Heart left ventricle (tissue), 16 donors: ENCODE measurements around the gene WNT6. TPM values are rescaled to one million over a fixed set of nuclear protein-coding genes. Genes with fewer than 3 reads are reported as not detected.

ENCODE experiments used
- ATAC-seq, 4 donors: fragments of 200-7000 bp; cut with Tn5 transposase; one replicate each; pipeline ENCODE4 v1.9.1; 2020 to 2022; ENCODE audit warnings: moderate library complexity in 4 of 4, mild to moderate bottlenecking in 3 of 4, moderate number of reproducible peaks in 1 of 4
- DNase-seq, 5 donors: peaks; one replicate each; pipeline ENCODE4 v3.0.0-alpha.2; 2020
- H3K27ac ChIP-seq, 12 donors: fragments of 200-600 bp; sonication (generic) in 4 of 12; one replicate each; pipeline versions ENCODE4 v1.5.0 to v1.8.0; 2016 to 2022; ENCODE audit warnings: mild to moderate bottlenecking in 2 of 12
- H3K27me3 ChIP-seq, 9 donors: fragments of 200-600 bp; sonication (generic) in 2 of 9; one replicate each; pipeline versions ENCODE4 v1.5.1 to v1.8.0; 2016 to 2022; ENCODE audit warnings: mild to moderate bottlenecking in 3 of 9
- H3K36me3 ChIP-seq, 9 donors: fragments of 200-600 bp; sonication (generic) in 2 of 9; one replicate each; pipeline versions ENCODE4 v1.5.0 to v1.8.0; 2018 to 2022; ENCODE audit warnings: mild to moderate bottlenecking in 2 of 9
- H3K4me1 ChIP-seq, 12 donors: fragments of 200-600 bp; sonication (generic) in 4 of 12; one replicate each; pipeline versions ENCODE4 v1.5.0 to v1.8.0; 2016 to 2022; ENCODE audit warnings: mild to moderate bottlenecking in 3 of 12
- H3K4me3 ChIP-seq, 12 donors: fragments of 200-600 bp; sonication (generic) in 4 of 12; one replicate each; pipeline versions ENCODE4 v1.5.0 to v1.8.0; 2017 to 2022; ENCODE audit warnings: mild to moderate bottlenecking in 9 of 12, moderate library complexity in 4 of 12
- H3K9me3 ChIP-seq, 12 donors: fragments of 200-600 bp; sonication (generic) in 4 of 12; one replicate each; pipeline versions ENCODE4 v1.5.0 to v1.8.0; 2016 to 2022; ENCODE audit warnings: mild to moderate bottlenecking in 1 of 12
- CTCF ChIP-seq, 12 donors: fragments of 200-600 bp; sonication (generic) in 4 of 12; IDR thresholded peaks; one replicate each; pipeline versions ENCODE4 v1.5.0 to v1.8.0; 2018 to 2022; ENCODE audit warnings: antibody characterized with exemption in 12 of 12, mild to moderate bottlenecking in 5 of 12
- POLR2A ChIP-seq, 2 donors: fragments of 450-650 bp; IDR thresholded peaks; one replicate each; pipeline ENCODE4 v1.6.1; 2017; ENCODE audit warnings: antibody characterized with exemption in 2 of 2, mild to moderate bottlenecking in 2 of 2, moderate library complexity in 2 of 2
- WGBS, 4 donors: extraction: QIAGEN DNeasy Blood & Tissue Kit in 2 of 4; methylation state at CpG; one replicate each; pipeline versions ENCODE4 v1.1.5 to v1.1.7; 2013 to 2018; 5-methylcytosine and 5-hydroxymethylcytosine counted together
- intact Hi-C, 10 donors: fragments of 100-400 bp; cut with DNase I; formaldehyde crosslinking; loops; one replicate each; pipeline versions ENCODE4 v1.11.1 to v1.14.2; 2022
- polyA plus RNA-seq, 2 donors: library from polyadenylated mRNA; stranded (reverse); fragments of 200-250 nt; gene quantifications; one replicate each; pipeline ENCODE4 v1.2.3, GENCODE V29; 2013
- total RNA-seq, 9 donors: library from RNA; depleted of rRNA in 2 of 9; stranded (reverse); fragments of >200 nt in 2 of 9; fragmentation: NEBNext Ultra II Directional in 3 of 9; extraction: Animal tissue kit (Norgen Biotek cat#: 25700) in 3 of 9; gene quantifications; one replicate each; pipeline versions ENCODE4 v1.1.0 to v1.2.4, GENCODE V29; 2016 to 2023
- donor health status: ischemic (EF 13 %, LVEDD 7.1; RV severe dilation, severe dysfunction).
- donor health status: healthy with polysubstance abuse.
- donor health status: DM: no; HTN: yes; CAD: no.
- donor health status: DM: no; HTN: no; CAD: no.
- donor health status: ischemic (EF 25% LVEDD 6.9; RV normal size, moderate dysfunction).
- donor health status: ischemic (EF 25% LVEDD 5.7; RV mildly dilated, moderate dysfunction).
- donor health status: healthy.
- donor health status: DM: yes; HTN: yes; CAD: no.
- donor health status: ischemic (EF 35%, LVEDD 5.7; RV mildly dilated, moderate dysfunction).
- donor health status: nonischemic (EF 11% LVEDD 7.7; RV severe dilation, severe dysfunction).
- donor health status: DM: yes; HTN: yes; CAD: no.
- donor health status: PGD.
- donor health status: ischemic (EF 29% LVEDD 5.4; RV normal size, mild dysfunction).
- donor health status: nonischemic (EF 23%, LVEDD 6.1; RV moderate dilation, normal function).

Gene WNT6
- total and polyA plus RNA-seq, 11 donors: 0.34 to 13.1 (median 1.00) TPM

- Histone ChIP-seq H3K27me3 (peaks cover 0 to 40% (median 0%) of the 10 kb centered on the region in 9 donors), H3K4me3 (no peak overlapping the region), H3K27ac (peak overlapping the region; percentile 17 to 90 (median 68)), H3K36me3 (no peaks in the 10 kb centered on the region), H3K9me3 (peaks cover 0 to 8% (median 3%) of the 10 kb centered on the region in 12 donors), H3K4me1 (peaks cover 0 to 32% (median 6%) of the 10 kb centered on the region in 12 donors)
- DNase-seq: peak in 3 of 5 donors; percentile 26 to 76 (median 62)
- WGBS, 4 donors: 42 to 66% (median 53%) methylated on average over 3 of the region's 3 CpGs
- TF ChIP-seq POLR2A (IDR thresholded peaks at IDR 0.05) (no peak), CTCF (IDR thresholded peaks at IDR 0.05) (no peak)
- ATAC-seq: peak; percentile 80 to 81 (median 80)
- intact Hi-C loops: loop anchor here in 1 of 10 donors (5.0 kb wide), 1 partner anchor 85 kb away; no protein-coding TSS in a partner anchor
Observed at GRCh38 chr2:218832520-218832919, 27.1 kb upstream of the WNT6 start.

GRCh38 chr2:218833023-218833609, 26.5 kb upstream of the WNT6 start:
- TF ChIP-seq POLR2A (IDR thresholded peaks at IDR 0.05) (no peak), CTCF (IDR thresholded peaks at IDR 0.05) (no peak)
- intact Hi-C loops: loop anchor here in 1 of 10 donors (5.0 kb wide), 1 partner anchor 86 kb away; no protein-coding TSS in a partner anchor
- ATAC-seq: no peak

GRCh38 chr2:218834685-218835084, 24.9 kb upstream of the WNT6 start:
- H3K36me3 ChIP-seq: no peaks in the 10 kb centered on the region
- H3K27ac ChIP-seq: no peak overlapping the region
- peaks cover 0 to 30% (median 6%) of the 10 kb centered on the region in 12 donors for H3K4me1 ChIP-seq
- ATAC-seq: no peak
- H3K27me3 ChIP-seq: peaks cover 0 to 44% (median 0%) of the 10 kb centered on the region in 9 donors
- H3K9me3 ChIP-seq: peaks cover 0 to 15% (median 6%) of the 10 kb centered on the region in 12 donors
- TF ChIP-seq POLR2A (IDR thresholded peaks at IDR 0.05): no peak
- TF ChIP-seq CTCF (IDR thresholded peaks at IDR 0.05): no peak
- 65 to 79% (median 72%) methylated on average over 4 of the region's 4 CpGs for WGBS, 4 donors
- DNase-seq: no peak
- intact Hi-C loops: loop anchor here in 1 of 10 donors (5.0 kb wide), 1 partner anchor 87 kb away; no protein-coding TSS in a partner anchor
- H3K4me3 ChIP-seq: no peak overlapping the region

More at GRCh38 chr2:218833023-218833609, 26.5 kb upstream of the WNT6 start:
- H3K27me3 ChIP-seq: peaks cover 0 to 37% (median 0%) of the 10 kb centered on the region in 9 donors
- H3K4me1 ChIP-seq: peaks cover 0 to 32% (median 6%) of the 10 kb centered on the region in 12 donors
- H3K27ac ChIP-seq: peak overlapping the region; percentile 7 to 90 (median 66)
- H3K9me3 ChIP-seq: peaks cover 0 to 12% (median 5%) of the 10 kb centered on the region in 12 donors
- 66 to 83% (median 68%) methylated on average over 4 of the region's 4 CpGs for WGBS, 4 donors
- no peak for DNase-seq
- no peak overlapping the region for H3K4me3 ChIP-seq
- no peaks in the 10 kb centered on the region for H3K36me3 ChIP-seq

GRCh38 chr2:218837495-218837894, 22.1 kb upstream of the WNT6 start:
- TF ChIP-seq POLR2A (IDR thresholded peaks at IDR 0.05) (no peak), CTCF (IDR thresholded peaks at IDR 0.05) (no peak)
- intact Hi-C loops: no loop called here
- H3K4me3 ChIP-seq: no peak overlapping the region
- H3K27ac ChIP-seq: no peak overlapping the region
- ATAC-seq (no peak), DNase-seq (no peak)
- 88 to 90% (median 90%) methylated on average over 2 of the region's 2 CpGs for WGBS, 4 donors
- peaks cover 0 to 17% (median 6%) of the 10 kb centered on the region in 12 donors for H3K9me3 ChIP-seq
- H3K4me1 ChIP-seq: peaks cover 0 to 16% (median 0%) of the 10 kb centered on the region in 12 donors
- H3K36me3 ChIP-seq: no peaks in the 10 kb centered on the region
- peaks cover 0 to 42% (median 0%) of the 10 kb centered on the region in 9 donors for H3K27me3 ChIP-seq
